Progenitor cell of endocrine pancreas (in vitro differentiated cells): Measurements from ENCODE around the gene APP. TPM values are rescaled to one million over a fixed set of nuclear protein-coding genes. Genes with fewer than 3 reads are reported as not detected.
A peak's percentile ranks its signal among the peaks of the same experiment; 100 is the strongest.

Experiments
- DNase-seq: peaks from one replicate; pipeline ENCODE4 v3.0.0; 2021; ENCODE audit warnings: low spot score; ENCODE audit not compliant: unreplicated experiment
- H3K27ac Mint-ChIP-seq: 2 replicates; pipeline ENCODE4 v1.8.0; 2021; ENCODE audit warnings: mild to moderate bottlenecking, moderate library complexity, mixed read lengths
- H3K27me3 Mint-ChIP-seq: 2 replicates; pipeline ENCODE4 v1.8.0; 2021; ENCODE audit warnings: mixed read lengths
- H3K36me3 Mint-ChIP-seq: 2 replicates; pipeline ENCODE4 v1.8.0; 2022; ENCODE audit warnings: mixed read lengths; ENCODE audit not compliant: insufficient read depth
- H3K4me1 Mint-ChIP-seq: 2 replicates; pipeline ENCODE4 v1.8.0; 2021; ENCODE audit warnings: low read depth, mixed read lengths
- H3K4me3 Mint-ChIP-seq: 2 replicates; pipeline ENCODE4 v1.8.0; 2021; ENCODE audit warnings: low read depth, mild to moderate bottlenecking, moderate library complexity, mixed read lengths
- H3K9me3 Mint-ChIP-seq: 2 replicates; pipeline ENCODE4 v1.8.0; 2021; ENCODE audit warnings: low read depth, mixed read lengths
- total RNA-seq: library from RNA; stranded (reverse); gene quantifications from 2 replicates; pipeline ENCODE4 v1.2.1, GENCODE V29; 2021
- TF ChIP-seq, protein P1 (sequence below): fragments of 200-600 bp; sonication (generic); IDR thresholded peaks from one replicate; pipeline ENCODE4 v1.5.0; 2021; ENCODE audit warnings: antibody characterized with exemption, mild to moderate bottlenecking; ENCODE audit not compliant: unreplicated experiment

The APP gene
- total RNA-seq, 1 donor from 2014 or later, result 631 TPM

DNA sequence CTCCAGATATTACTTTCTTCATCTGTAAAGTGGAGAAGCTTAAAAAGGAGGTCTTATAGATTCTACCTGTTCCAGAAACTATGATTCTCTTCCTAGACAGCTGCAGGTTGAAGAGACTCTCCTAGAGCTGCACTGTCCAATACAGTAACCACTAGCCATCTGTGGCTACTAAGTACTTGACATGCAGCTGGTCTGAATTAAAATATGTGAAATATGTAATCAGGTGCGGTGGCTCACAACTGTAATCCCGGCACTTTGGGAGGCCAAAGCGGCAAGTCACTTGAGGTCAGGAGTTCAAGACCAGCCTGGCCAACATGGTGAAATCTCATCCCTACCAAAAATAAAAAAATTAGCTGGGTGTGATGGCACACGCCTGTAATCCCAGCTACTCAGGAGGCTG, 15.8 kb downstream of the APP start:
- H3K27me3 Mint-ChIP-seq, result no peaks in the 10 kb centered on the region
- peaks cover 6% of the 10 kb centered on the region for H3K36me3 Mint-ChIP-seq
- H3K9me3 Mint-ChIP-seq, result peaks cover 3% of the 10 kb centered on the region
- TF ChIP-seq, protein P1, sequence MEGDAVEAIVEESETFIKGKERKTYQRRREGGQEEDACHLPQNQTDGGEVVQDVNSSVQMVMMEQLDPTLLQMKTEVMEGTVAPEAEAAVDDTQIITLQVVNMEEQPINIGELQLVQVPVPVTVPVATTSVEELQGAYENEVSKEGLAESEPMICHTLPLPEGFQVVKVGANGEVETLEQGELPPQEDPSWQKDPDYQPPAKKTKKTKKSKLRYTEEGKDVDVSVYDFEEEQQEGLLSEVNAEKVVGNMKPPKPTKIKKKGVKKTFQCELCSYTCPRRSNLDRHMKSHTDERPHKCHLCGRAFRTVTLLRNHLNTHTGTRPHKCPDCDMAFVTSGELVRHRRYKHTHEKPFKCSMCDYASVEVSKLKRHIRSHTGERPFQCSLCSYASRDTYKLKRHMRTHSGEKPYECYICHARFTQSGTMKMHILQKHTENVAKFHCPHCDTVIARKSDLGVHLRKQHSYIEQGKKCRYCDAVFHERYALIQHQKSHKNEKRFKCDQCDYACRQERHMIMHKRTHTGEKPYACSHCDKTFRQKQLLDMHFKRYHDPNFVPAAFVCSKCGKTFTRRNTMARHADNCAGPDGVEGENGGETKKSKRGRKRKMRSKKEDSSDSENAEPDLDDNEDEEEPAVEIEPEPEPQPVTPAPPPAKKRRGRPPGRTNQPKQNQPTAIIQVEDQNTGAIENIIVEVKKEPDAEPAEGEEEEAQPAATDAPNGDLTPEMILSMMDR, result no peak
- H3K27ac Mint-ChIP-seq, result peak overlapping the region; percentile 76
- H3K4me1 Mint-ChIP-seq, result peaks cover 51% of the 10 kb centered on the region
- DNase-seq, result no peak
- no peak overlapping the region for H3K4me3 Mint-ChIP-seq

DNA sequence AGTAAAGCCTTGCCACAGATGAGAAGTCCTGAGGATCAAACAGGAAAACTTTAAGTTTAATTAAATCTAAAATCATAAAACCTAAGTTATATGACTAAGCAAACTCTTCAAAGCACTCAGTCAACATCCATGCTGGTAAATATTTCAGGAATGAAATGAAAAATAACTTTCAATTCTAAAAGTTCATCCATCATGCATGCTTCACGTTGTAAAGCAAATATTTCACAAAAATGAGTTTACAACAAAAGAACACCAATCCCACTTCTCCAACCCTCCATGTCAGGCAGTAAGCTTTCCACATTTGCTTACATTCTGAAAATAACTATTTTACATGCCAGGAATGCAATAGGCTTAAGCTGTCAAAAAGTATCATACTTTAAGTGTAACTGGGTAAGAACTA, 16.8 kb downstream of the APP start:
- TF ChIP-seq, protein P1, result no peak
- Mint-ChIP-seq H3K27me3 (no peaks in the 10 kb centered on the region), H3K4me3 (no peak overlapping the region), H3K9me3 (peaks cover 3% of the 10 kb centered on the region), H3K27ac (no peak overlapping the region), H3K4me1 (peaks cover 53% of the 10 kb centered on the region), H3K36me3 (peaks cover 6% of the 10 kb centered on the region)
- DNase-seq, result no peak

DNA sequence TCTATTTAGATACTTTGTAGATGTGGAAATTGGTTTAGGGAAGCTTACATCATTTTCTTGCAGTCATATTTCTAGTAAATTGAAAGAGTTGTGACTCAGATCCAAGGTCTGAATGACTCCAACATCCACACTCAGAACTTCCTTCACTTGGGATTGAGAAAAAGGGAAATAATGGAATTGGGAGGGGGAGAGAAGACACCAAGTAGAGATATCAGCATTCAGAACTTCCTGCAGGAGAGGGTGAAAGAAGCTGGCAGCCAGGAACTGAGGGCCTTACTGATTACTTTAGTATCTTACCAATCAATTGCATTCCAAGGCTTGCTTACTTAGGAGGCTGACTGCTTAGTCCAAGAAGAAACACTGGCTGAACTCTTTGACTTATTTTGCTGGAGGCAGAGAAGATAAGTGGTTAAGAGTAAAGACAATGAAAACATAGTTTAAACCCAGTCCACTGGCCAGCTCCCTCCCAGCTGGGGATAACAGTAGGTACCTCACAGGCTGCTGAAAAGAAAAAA, 21.7 kb downstream of the APP start:
- TF ChIP-seq, protein P1, result no peak
- Mint-ChIP-seq H3K9me3 (peaks cover 3% of the 10 kb centered on the region), H3K4me3 (peak overlapping the region; percentile 4), H3K27ac (peak overlapping the region; percentile 91), H3K4me1 (peaks cover 53% of the 10 kb centered on the region), H3K36me3 (peaks cover 7% of the 10 kb centered on the region), H3K27me3 (no peaks in the 10 kb centered on the region)
- DNase-seq, result no peak

DNA sequence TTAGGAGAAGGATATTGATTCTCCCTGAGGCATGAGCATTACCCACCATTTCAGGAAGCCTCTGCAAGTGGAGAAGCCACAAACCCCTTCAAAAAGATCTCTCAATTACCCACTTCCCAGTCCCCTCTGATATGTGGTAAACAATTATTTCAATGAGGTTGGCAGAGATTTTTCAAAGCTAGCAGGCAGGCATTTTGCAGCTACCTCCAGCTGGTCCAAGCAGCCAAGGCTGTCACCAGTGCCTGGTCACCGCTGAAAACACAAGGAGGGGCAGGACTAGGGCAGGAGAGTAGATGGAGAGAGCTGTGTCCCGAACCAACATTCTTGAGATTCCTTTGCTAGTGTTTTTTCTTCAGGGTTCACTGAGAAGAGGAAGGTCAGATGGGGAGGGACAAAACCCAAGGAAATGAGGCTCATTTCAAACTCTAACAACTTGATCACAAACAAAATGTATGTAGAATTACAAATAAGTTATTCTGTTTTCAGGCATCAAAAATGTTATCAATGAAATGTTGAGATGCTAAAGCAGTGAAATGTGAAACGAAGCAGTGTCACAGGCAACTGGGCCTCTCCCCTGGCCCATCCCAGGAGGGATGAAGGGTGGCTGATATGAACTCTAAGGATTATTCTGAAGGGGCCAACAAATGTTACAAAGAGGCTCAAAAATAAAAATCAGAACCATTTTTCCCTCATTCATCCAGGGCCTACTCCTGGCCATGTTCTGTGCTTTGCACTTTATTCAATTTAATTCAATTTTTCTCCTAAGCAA, 22.3 kb downstream of the APP start:
- no peak for DNase-seq
- Mint-ChIP-seq H3K9me3 (peaks cover 3% of the 10 kb centered on the region), H3K4me1 (peaks cover 53% of the 10 kb centered on the region), H3K4me3 (no peak overlapping the region), H3K27me3 (no peaks in the 10 kb centered on the region), H3K27ac (peak overlapping the region; percentile 91), H3K36me3 (peaks cover 12% of the 10 kb centered on the region)
- TF ChIP-seq, protein P1, result no peak

DNA sequence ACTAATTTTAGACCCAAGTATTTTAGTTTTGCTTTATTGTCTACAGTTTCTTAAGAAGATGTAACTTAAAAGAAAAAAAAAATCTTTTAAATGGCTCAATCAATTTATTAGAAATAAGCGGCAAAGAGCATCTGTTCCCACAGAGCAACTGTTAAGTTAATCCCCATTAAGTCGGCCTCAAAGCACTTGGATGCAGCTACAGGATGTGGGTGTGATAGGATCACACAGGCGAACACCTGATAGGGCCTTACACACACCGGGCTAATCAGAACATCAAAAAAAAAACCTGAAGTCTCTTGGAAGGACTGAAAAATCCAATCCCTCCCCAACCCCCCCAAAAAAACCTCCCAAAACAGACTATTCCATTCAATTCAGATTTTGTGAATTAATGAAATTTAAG, 23.0 kb downstream of the APP start:
- peaks cover 8% of the 10 kb centered on the region for H3K36me3 Mint-ChIP-seq
- no peak overlapping the region for H3K4me3 Mint-ChIP-seq
- peak overlapping the region; percentile 91 for H3K27ac Mint-ChIP-seq
- TF ChIP-seq, protein P1, result no peak
- DNase-seq, result no peak
- H3K4me1 Mint-ChIP-seq, result peaks cover 52% of the 10 kb centered on the region
- H3K27me3 Mint-ChIP-seq, result no peaks in the 10 kb centered on the region
- H3K9me3 Mint-ChIP-seq, result peaks cover under 1% of the 10 kb centered on the region
